ENCODE data around the gene STMN1. TPM values are rescaled to one million over a fixed set of nuclear protein-coding genes. Genes with fewer than 3 reads are reported as not detected.

STMN1 gene
- total RNA-seq, 4 donors from 2014 or later = 11.6 to 39.2 (median 17.0) TPM

GRCh38 chr1:25918615-25919014 lies 12.4 kb upstream of the STMN1 start:
- no peak for DNase-seq

GRCh38 chr1:25917996-25918395 lies 11.8 kb upstream of the STMN1 start:
- Histone ChIP-seq H3K27me3 (no peaks in the 10 kb centered on the region), H3K27ac (no peak overlapping the region), H3K36me3 (no peaks in the 10 kb centered on the region), H3K4me3 (replicated peaks in 1 of 3) (no peak overlapping the region), H3K9me3 (no peaks in the 10 kb centered on the region), H3K4me1 (peaks cover 0 to 6% of the 10 kb centered on the region in 2 donors)
- no peak for DNase-seq
- 58 to 60% methylated on average over 5 of the region's 5 CpGs for WGBS, 2 donors
- TF ChIP-seq POLR2A (IDR thresholded peaks at IDR 0.05) = no peak
- TF ChIP-seq, protein P1, sequence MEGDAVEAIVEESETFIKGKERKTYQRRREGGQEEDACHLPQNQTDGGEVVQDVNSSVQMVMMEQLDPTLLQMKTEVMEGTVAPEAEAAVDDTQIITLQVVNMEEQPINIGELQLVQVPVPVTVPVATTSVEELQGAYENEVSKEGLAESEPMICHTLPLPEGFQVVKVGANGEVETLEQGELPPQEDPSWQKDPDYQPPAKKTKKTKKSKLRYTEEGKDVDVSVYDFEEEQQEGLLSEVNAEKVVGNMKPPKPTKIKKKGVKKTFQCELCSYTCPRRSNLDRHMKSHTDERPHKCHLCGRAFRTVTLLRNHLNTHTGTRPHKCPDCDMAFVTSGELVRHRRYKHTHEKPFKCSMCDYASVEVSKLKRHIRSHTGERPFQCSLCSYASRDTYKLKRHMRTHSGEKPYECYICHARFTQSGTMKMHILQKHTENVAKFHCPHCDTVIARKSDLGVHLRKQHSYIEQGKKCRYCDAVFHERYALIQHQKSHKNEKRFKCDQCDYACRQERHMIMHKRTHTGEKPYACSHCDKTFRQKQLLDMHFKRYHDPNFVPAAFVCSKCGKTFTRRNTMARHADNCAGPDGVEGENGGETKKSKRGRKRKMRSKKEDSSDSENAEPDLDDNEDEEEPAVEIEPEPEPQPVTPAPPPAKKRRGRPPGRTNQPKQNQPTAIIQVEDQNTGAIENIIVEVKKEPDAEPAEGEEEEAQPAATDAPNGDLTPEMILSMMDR (IDR thresholded peaks at IDR 0.05) = no peak
- intact Hi-C loops (cut with DNase I) = no loop called here

More at GRCh38 chr1:25918615-25919014, 12.4 kb upstream of the STMN1 start:
- WGBS, 2 donors = 86 to 91% methylated on average over 11 of the region's 11 CpGs
- Histone ChIP-seq H3K4me1 (peaks cover 0 to 10% of the 10 kb centered on the region in 2 donors), H3K27me3 (no peaks in the 10 kb centered on the region), H3K27ac (no peak overlapping the region), H3K9me3 (no peaks in the 10 kb centered on the region), H3K36me3 (no peaks in the 10 kb centered on the region), H3K4me3 (replicated peaks in 1 of 3) (no peak overlapping the region)
- TF ChIP-seq POLR2A (IDR thresholded peaks at IDR 0.05) = no peak
- TF ChIP-seq, protein P1 (IDR thresholded peaks at IDR 0.05) = no peak
- intact Hi-C loops (cut with DNase I) = no loop called here

GRCh38 chr1:25916460-25916859 lies 10.2 kb upstream of the STMN1 start:
- intact Hi-C loops (cut with DNase I) = no loop called here

DNA sequence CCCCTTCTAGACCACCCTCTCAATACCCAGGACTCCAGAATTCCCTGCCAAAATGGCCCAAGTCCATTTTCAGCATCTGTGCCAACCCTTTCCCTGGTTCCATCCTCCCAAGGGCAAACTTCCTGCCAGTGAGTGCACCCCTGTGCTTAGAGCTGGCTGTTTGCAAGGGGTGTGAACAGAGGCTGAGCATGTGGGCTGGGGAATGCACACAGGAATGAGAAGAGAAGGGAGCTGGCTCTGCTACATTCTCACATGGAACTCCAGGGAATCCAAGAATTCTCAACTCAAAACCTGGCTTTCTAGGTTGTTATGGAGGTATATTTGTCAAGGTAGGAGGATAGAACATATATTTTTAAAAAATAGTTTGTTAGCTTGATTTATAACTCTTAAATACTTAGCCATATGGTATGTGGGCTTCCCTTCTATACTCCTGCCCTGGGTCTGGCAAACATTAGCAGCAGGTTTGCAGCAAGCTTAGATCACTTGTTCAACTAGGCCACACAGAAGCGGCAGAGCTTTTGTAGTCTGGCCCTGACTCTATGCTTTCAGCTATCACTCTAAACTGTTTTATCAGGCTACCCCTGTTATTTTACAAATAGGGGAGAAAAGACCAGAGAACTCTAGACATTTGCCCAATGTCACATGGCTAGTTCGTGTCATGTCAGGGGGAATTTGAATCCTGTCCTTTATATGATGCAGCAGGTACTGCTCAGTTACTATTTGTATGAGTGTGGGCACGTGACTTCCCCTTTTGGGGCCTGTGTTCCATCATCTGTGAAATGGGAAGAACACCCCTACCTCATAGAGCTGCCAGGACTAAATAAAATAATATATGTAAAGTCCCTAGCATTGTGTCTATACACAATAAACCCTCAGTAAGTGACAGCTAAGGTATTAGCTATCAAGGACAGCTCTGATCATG lies 8.1 kb upstream of the STMN1 start:
- Histone ChIP-seq H3K9me3 (no peaks in the 10 kb centered on the region), H3K36me3 (no peaks in the 10 kb centered on the region), H3K4me3 (replicated peaks in 1 of 3) (no peak overlapping the region), H3K27ac (no peak overlapping the region), H3K27me3 (no peaks in the 10 kb centered on the region), H3K4me1 (no peaks in the 10 kb centered on the region)
- no peak for DNase-seq
- WGBS, 2 donors = 89 to 93% methylated on average over 3 of the region's 3 CpGs
- intact Hi-C loops (cut with DNase I) = no loop called here
- TF ChIP-seq, protein P1 (IDR thresholded peaks at IDR 0.05) = no peak
- TF ChIP-seq POLR2A (IDR thresholded peaks at IDR 0.05) = no peak

More at GRCh38 chr1:25916460-25916859, 10.2 kb upstream of the STMN1 start:
- no peaks in the 10 kb centered on the region for H3K27me3 ChIP-seq
- DNase-seq = no peak
- no peak overlapping the region for H3K4me3 ChIP-seq (replicated peaks in 1 of 3)
- H3K36me3 ChIP-seq = no peaks in the 10 kb centered on the region
- 92 to 93% methylated on average over 2 of the region's 2 CpGs for WGBS, 2 donors
- H3K27ac ChIP-seq = no peak overlapping the region
- TF ChIP-seq POLR2A (IDR thresholded peaks at IDR 0.05) = no peak
- TF ChIP-seq, protein P1 (IDR thresholded peaks at IDR 0.05) = no peak
- H3K9me3 ChIP-seq = no peaks in the 10 kb centered on the region
- no peaks in the 10 kb centered on the region for H3K4me1 ChIP-seq

GRCh38 chr1:25913206-25913605 lies 7.0 kb upstream of the STMN1 start:
- TF ChIP-seq POLR2A (IDR thresholded peaks at IDR 0.05) = no peak
- TF ChIP-seq, protein P1 (IDR thresholded peaks at IDR 0.05) = no peak
- no peaks in the 10 kb centered on the region for H3K27me3 ChIP-seq
- no peak overlapping the region for H3K4me3 ChIP-seq (replicated peaks in 1 of 3)
- H3K9me3 ChIP-seq = no peaks in the 10 kb centered on the region
- no peak for DNase-seq
- intact Hi-C loops (cut with DNase I) = no loop called here
- no peak overlapping the region for H3K27ac ChIP-seq
- H3K36me3 ChIP-seq = no peaks in the 10 kb centered on the region
- H3K4me1 ChIP-seq = no peaks in the 10 kb centered on the region
